Naive B cell (primary cell): ENCODE measurements around the gene PLVAP. TPM values are rescaled to one million over a fixed set of nuclear protein-coding genes. Genes with fewer than 3 reads are reported as not detected.

Experiments
- ATAC-seq, 2 donors: fragments of 150-1000 bp; cut with Tn5 transposase; 2 replicates each; pipeline ENCODE4 v1.10.0; 2021; ENCODE audit warnings: low read depth in 2 of 2, mild to moderate bottlenecking in 2 of 2, moderate library complexity in 2 of 2
- DNase-seq: peaks from one replicate; pipeline ENCODE4 v3.0.0; 2022
- H3K27ac Mint-ChIP-seq, 6 donors: one replicate each; pipeline ENCODE4 v1.8.0; 2020 to 2022; ENCODE audit warnings: mild to moderate bottlenecking in 6 of 6, mixed read lengths in 6 of 6, moderate library complexity in 5 of 6, inconsistent platforms in 2 of 6
- H3K27me3 Mint-ChIP-seq, 3 donors: one replicate each; pipeline ENCODE4 v1.8.0; 2021 to 2022; ENCODE audit warnings: mixed read lengths in 3 of 3, mild to moderate bottlenecking in 1 of 3
- H3K36me3 Mint-ChIP-seq, 2 donors: one replicate each; pipeline ENCODE4 v1.8.0; 2020 to 2022; ENCODE audit warnings: mixed read lengths in 2 of 2, inconsistent platforms in 1 of 2, mild to moderate bottlenecking in 1 of 2
- H3K4me1 Mint-ChIP-seq, 3 donors: one replicate each; pipeline ENCODE4 v1.8.0; 2020 to 2022; ENCODE audit warnings: mixed read lengths in 3 of 3, inconsistent platforms in 1 of 3, mild to moderate bottlenecking in 1 of 3, moderate library complexity in 1 of 3
- H3K4me3 Mint-ChIP-seq, 8 donors: one replicate each; pipeline ENCODE4 v1.8.0; 2020 to 2022; ENCODE audit warnings: mild to moderate bottlenecking in 8 of 8, mixed read lengths in 8 of 8, moderate library complexity in 8 of 8, inconsistent platforms in 2 of 8
- H3K9me3 Mint-ChIP-seq, 7 donors: one replicate each; pipeline ENCODE4 v1.8.0; 2020 to 2022; ENCODE audit warnings: mixed read lengths in 7 of 7, mild to moderate bottlenecking in 5 of 7, inconsistent platforms in 2 of 7, moderate library complexity in 1 of 7
- polyA plus RNA-seq, 6 donors: library from polyadenylated mRNA; unstranded; fragments of 300-500 nt; fragmentation: Illumina TruSeq; gene quantifications; one replicate each; pipeline ENCODE4 v1.2.3, GENCODE V29; 2021; ENCODE audit warnings: low read depth in 6 of 6

PLVAP gene
- polyA plus RNA-seq, 6 donors from 2014 or later = not detected

- ATAC-seq (no peak), DNase-seq (no peak)
- H3K27me3 Mint-ChIP-seq = peaks cover 0 to 6% (median 0%) of the 10 kb centered on the region in 3 donors
- H3K36me3 Mint-ChIP-seq = no peaks in the 10 kb centered on the region
- peak overlapping the region in 2 of 8 donors; percentile 3 to 59 for H3K4me3 Mint-ChIP-seq
- no peak overlapping the region for H3K27ac Mint-ChIP-seq
- peaks cover 0 to 6% (median 4%) of the 10 kb centered on the region in 7 donors for H3K9me3 Mint-ChIP-seq
- peaks cover 19 to 27% (median 22%) of the 10 kb centered on the region in 3 donors for H3K4me1 Mint-ChIP-seq
Observed at GRCh38 chr19:17393002-17393401, 15.9 kb upstream of the PLVAP start.

DNA sequence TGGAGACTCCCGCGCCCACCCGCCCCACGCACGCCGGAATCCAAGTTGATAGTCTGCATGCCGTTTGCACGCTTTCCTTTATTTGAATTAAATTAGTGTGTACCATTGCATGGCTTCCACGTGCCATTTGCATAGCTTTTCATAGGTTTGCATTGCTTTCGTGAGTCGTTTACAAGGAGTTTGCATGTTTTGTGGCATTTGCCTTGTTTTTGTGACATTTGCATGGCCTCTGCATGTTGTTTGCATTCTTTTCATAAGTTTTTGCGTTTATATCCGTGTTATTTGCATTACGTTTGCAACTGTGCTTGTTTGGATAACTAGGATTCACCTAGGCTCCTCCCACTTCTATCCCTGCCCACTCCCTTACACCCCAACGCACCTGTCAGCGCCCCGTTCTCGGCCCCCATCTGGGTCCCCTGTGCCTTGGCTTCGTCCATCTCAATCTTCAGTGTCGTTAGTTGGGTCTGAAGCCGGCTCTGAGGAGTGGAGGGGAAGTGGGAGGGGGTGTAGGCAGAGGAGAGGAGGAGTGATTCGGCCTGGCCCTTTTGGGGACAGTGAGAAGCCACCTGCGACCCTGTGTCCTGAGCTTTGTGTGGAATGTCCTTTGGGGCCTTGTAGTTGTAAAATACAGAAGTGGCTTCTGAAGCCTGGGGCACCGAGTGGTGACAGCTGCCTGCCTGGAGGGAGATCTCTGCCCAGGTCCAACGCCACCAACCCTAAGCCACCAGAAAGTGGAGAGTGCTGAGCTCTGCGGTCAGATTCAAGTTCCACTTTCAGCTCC, 14.4 kb upstream of the PLVAP start:
- Mint-ChIP-seq H3K36me3 (no peaks in the 10 kb centered on the region), H3K4me1 (peaks cover 19 to 27% (median 22%) of the 10 kb centered on the region in 3 donors), H3K27ac (peak overlapping the region in 2 of 6 donors; percentile 32 to 76), H3K9me3 (peaks cover 0 to 6% (median 4%) of the 10 kb centered on the region in 7 donors), H3K4me3 (peak overlapping the region; percentile 44 to 95 (median 89)), H3K27me3 (peaks cover 0 to 6% (median 0%) of the 10 kb centered on the region in 3 donors)
- DNase-seq (no peak), ATAC-seq (peak; percentile 17 to 21)

DNA sequence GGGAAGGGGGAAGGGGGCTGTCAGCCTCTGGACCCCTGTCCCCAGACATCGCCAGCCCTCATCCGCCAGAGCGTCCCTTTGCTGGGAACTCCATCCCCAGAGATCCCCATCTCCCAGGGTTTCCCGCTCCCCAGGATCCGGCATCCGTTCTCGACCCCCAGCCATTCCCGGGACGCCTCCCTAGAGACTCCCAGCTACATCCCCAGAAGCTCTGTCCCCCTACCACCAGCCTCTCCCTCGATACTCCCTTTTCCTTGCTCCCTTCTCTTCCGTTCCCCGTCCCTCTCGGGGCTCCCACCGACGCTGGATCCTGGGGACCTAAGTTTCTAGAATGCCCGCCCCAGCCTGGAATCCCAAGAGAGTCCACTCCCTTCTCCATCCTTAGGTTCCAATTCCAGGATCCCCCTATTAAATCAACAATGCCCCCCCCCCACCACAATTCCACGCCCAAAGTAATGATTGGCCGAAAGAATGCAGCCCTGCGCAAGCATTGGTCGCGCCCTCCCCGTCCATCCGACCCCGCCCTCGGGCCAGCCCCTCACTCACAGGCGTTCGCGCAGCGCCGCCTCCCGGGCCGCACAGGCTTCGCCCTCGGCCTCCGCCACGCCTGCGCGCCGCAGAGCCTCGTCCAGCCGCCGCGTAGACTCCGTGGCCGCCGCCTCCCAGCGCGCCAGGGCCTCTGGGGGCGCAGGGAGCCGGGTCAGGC, 13.7 kb upstream of the PLVAP start:
- ATAC-seq (peak; percentile 99), DNase-seq (peak; percentile 86)
- no peaks in the 10 kb centered on the region for H3K36me3 Mint-ChIP-seq
- H3K27me3 Mint-ChIP-seq = peaks cover 0 to 6% (median 0%) of the 10 kb centered on the region in 3 donors
- peak overlapping the region in 4 of 6 donors; percentile 16 to 78 (median 47) for H3K27ac Mint-ChIP-seq
- H3K4me1 Mint-ChIP-seq = peaks cover 22 to 30% (median 22%) of the 10 kb centered on the region in 3 donors
- H3K9me3 Mint-ChIP-seq = peaks cover 0 to 6% (median 4%) of the 10 kb centered on the region in 7 donors
- H3K4me3 Mint-ChIP-seq = peak overlapping the region; percentile 86 to 95 (median 91)

GRCh38 chr19:17389957-17390664, 13.0 kb upstream of the PLVAP start:
- Mint-ChIP-seq H3K36me3 (no peaks in the 10 kb centered on the region), H3K27ac (no peak overlapping the region), H3K4me1 (peaks cover 18 to 26% (median 19%) of the 10 kb centered on the region in 3 donors), H3K9me3 (peaks cover 0 to 6% (median 4%) of the 10 kb centered on the region in 7 donors), H3K27me3 (peaks cover 0 to 6% (median 0%) of the 10 kb centered on the region in 3 donors), H3K4me3 (peak overlapping the region; percentile 15 to 94 (median 82))
- no peak for DNase-seq
- ATAC-seq = no peak

DNA sequence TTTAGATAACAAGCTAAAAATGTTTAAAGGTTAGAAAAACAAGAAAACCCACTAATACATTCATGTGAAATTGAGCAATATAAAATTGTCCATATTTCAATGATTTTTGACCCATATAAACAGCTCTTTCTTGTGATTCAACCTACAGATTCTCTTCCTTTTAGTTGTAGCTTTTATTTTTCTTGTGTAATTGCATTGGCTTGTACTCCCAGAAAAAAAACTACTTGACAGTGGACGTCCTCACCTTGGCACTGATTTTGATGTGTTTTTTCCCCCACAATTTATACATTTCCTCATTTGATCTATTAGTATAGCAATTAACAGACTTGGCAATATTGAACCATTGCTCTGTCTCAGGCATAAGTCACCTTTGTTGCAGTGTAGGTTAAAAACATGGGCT, 12.1 kb upstream of the PLVAP start:
- Mint-ChIP-seq H3K9me3 (peaks cover 0 to 6% (median 4%) of the 10 kb centered on the region in 7 donors), H3K36me3 (no peaks in the 10 kb centered on the region), H3K4me3 (peak overlapping the region in 6 of 8 donors; percentile 6 to 91 (median 26)), H3K4me1 (peaks cover 14 to 18% (median 16%) of the 10 kb centered on the region in 3 donors), H3K27ac (no peak overlapping the region), H3K27me3 (peaks cover 0 to 6% (median 0%) of the 10 kb centered on the region in 3 donors)
- ATAC-seq (no peak), DNase-seq (no peak)

DNA sequence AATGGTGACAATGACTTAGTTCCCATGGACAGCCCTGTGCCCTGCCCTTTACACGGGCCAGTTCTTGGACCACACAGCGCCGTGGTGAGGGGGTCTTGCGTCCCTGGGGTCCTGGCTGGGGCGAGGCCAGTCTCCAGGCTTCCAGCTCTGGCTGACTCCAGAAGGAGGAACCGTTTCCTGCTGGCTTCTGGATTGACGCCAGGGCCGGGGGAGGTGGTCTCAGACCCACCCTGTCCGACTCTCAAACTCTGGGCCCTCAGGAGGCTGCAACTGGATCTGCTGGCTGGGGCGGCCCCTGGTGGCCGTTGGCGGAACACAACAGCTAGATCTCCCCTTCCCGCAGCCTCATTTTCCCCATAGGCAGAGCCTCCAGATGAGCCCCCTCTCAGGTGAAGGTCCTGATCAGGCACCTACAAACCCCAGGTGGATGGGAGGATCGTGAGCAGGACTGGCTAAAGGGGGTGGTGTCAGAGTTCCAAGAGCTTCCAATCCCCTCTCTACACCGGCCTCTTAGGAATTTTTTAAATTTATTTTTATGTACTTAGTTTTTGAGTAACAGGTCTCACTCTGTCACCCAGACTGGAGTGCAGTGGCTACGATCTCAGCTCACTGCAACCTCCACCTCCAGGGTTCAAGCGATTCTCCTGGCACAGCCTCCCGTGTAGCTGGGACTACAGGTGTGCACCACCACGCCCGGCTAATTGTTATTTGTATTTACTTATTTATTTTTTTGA, 8.9 kb upstream of the PLVAP start:
- Mint-ChIP-seq H3K27me3 (peaks cover 0 to 5% (median 0%) of the 10 kb centered on the region in 3 donors), H3K36me3 (no peaks in the 10 kb centered on the region), H3K9me3 (peaks cover 0 to 6% (median 4%) of the 10 kb centered on the region in 7 donors), H3K4me3 (peak overlapping the region in 1 of 8 donors; percentile 47), H3K4me1 (peaks cover 9 to 31% (median 16%) of the 10 kb centered on the region in 3 donors), H3K27ac (peak overlapping the region in 1 of 6 donors; percentile 15)
- DNase-seq (peak; percentile 58), ATAC-seq (peak; percentile 41 to 57)

DNA sequence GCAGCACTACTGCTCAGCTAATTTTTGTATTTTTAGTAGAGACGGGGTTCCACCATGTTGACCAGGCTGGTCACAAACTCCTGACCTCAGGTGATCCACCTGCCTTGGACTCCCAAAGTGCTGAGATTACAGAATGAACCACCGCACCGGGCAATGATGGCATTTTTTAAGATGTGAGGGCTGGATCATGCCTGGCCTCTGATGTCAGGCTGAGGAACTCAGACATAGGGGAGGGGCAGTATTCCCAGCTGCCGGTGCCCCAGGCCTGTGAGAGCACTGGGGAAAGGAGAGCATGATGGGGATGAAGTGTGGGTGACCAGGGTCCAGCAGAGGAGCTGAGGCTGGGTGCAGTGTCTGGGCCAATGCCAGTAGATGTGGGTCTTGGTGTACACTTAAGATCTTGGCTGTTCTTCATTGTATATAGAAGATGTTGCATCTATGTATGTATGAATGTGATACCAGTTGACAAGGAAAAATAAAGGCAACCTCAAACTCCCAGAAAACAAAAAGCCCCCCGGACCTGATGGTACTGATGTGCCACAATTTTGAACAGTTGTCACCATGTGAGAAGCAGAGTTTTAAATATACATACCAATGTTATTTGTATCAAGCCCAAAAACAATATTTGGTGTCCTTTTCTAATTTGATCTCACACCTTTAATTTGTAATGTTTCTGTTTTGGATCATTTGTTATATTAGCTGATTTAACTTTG, 3.4 kb upstream of the PLVAP start:
- Mint-ChIP-seq H3K27ac (no peak overlapping the region), H3K4me3 (peak overlapping the region in 2 of 8 donors; percentile 19 to 49), H3K27me3 (peaks cover 10 to 18% (median 16%) of the 10 kb centered on the region in 3 donors), H3K36me3 (no peaks in the 10 kb centered on the region), H3K4me1 (peaks cover 12 to 53% (median 38%) of the 10 kb centered on the region in 3 donors), H3K9me3 (peaks cover 0 to 6% (median 3%) of the 10 kb centered on the region in 7 donors)
- DNase-seq (no peak), ATAC-seq (no peak)

GRCh38 chr19:17379221-17379631, 2.1 kb upstream of the PLVAP start:
- no peaks in the 10 kb centered on the region for H3K36me3 Mint-ChIP-seq
- peaks cover 12 to 53% (median 38%) of the 10 kb centered on the region in 3 donors for H3K4me1 Mint-ChIP-seq
- peaks cover 10 to 18% (median 16%) of the 10 kb centered on the region in 3 donors for H3K27me3 Mint-ChIP-seq
- ATAC-seq (no peak), DNase-seq (no peak)
- H3K4me3 Mint-ChIP-seq = peak overlapping the region in 5 of 8 donors; percentile 1 to 78 (median 59)
- H3K27ac Mint-ChIP-seq = peak overlapping the region in 1 of 6 donors; percentile 54
- H3K9me3 Mint-ChIP-seq = peaks cover 0 to 6% (median 3%) of the 10 kb centered on the region in 7 donors

- Mint-ChIP-seq H3K27me3 (peaks cover 10 to 18% (median 16%) of the 10 kb centered on the region in 3 donors), H3K9me3 (peaks cover 0 to 6% (median 3%) of the 10 kb centered on the region in 7 donors), H3K36me3 (no peaks in the 10 kb centered on the region), H3K4me1 (peaks cover 12 to 47% (median 43%) of the 10 kb centered on the region in 3 donors), H3K27ac (peak overlapping the region in 1 of 6 donors; percentile 22), H3K4me3 (peak overlapping the region in 3 of 8 donors; percentile 20 to 62 (median 39))
- no peak for ATAC-seq
- DNase-seq = no peak
Observed at GRCh38 chr19:17378271-17378670, 1.1 kb upstream of the PLVAP start.

DNA sequence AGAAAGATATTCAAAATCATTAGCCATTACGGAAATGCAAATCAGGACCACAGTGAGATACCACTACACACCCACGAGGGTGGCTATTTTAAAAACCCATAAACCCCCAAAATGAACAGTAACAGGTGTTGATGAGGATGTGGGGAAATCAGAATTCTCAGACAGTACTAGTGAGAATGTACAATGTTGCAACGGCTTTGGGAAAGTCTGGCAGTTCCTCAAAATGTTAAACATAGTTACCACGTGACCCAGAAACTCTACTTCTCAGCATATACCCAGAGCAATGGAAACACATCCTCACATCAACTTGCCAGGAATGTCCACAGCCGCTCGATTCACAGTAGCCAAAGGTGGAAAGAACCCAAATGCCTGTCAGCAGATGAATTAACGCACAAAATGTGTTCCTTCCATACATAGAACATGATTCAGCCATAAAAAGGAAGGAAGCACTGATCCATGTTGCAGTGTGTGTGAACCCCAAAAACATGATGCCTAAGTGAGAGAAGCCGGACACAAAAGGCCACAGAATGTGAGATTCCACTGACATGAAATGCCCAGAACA, 7.0 kb downstream of the PLVAP start:
- peak; percentile 98 to 99 for ATAC-seq
- peak overlapping the region; percentile 15 to 95 (median 90) for H3K27ac Mint-ChIP-seq
- peaks cover 0 to 5% (median 2%) of the 10 kb centered on the region in 7 donors for H3K9me3 Mint-ChIP-seq
- H3K4me3 Mint-ChIP-seq = peak overlapping the region; percentile 4 to 82 (median 72)
- H3K27me3 Mint-ChIP-seq = peaks cover 0 to 11% (median 10%) of the 10 kb centered on the region in 3 donors
- peaks cover 18 to 20% (median 18%) of the 10 kb centered on the region in 3 donors for H3K4me1 Mint-ChIP-seq
- no peaks in the 10 kb centered on the region for H3K36me3 Mint-ChIP-seq
- DNase-seq = peak; percentile 77

- no peaks in the 10 kb centered on the region for H3K36me3 Mint-ChIP-seq
Observed at GRCh38 chr19:17365361-17365760, 11.8 kb downstream of the PLVAP start.

More at GRCh38 chr19:17365361-17365760, 11.8 kb downstream of the PLVAP start:
- peaks cover 5 to 42% (median 33%) of the 10 kb centered on the region in 3 donors for H3K27me3 Mint-ChIP-seq
- DNase-seq (no peak), ATAC-seq (no peak)
- no peak overlapping the region for H3K4me3 Mint-ChIP-seq
- H3K27ac Mint-ChIP-seq = no peak overlapping the region
- H3K9me3 Mint-ChIP-seq = peaks cover 0 to 4% (median 1%) of the 10 kb centered on the region in 7 donors
- peaks cover 5 to 20% (median 12%) of the 10 kb centered on the region in 3 donors for H3K4me1 Mint-ChIP-seq
